ENCODE results near the gene WDFY2. TPM values are rescaled to one million over a fixed set of nuclear protein-coding genes. Genes with fewer than 3 reads are reported as not detected.

The WDFY2 gene
- total and polyA plus RNA-seq, 2 experiments from 2014 or later = 6.9 to 14.2 TPM

DNA sequence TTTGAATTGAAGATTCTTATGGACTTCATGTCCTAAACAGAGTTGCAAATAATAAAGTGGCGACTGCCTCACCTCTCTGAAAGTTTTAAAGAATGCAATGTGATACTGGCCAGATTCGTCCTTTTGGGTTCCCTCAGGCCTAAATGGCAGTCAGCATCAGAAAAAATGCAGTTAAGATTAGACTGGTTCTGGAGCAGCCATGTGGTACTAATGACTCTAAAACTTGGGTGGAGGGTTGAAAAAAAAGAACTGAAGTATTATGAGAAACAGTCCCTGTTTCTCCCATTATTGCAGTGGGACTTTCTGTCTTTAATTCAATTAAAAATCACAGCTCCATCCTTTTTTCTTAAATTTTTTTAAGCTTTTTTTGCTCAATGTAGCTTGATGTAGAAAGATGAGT is 37.3 kb downstream of the WDFY2 start:
- WGBS, 2 experiments (ENCODE audit: low coverage in 1 of 2, low lambda C conversion rate in 2 of 2, missing lambda C conversion rate in 2 of 2) = 64 to 82% methylated on average over 2 of the region's 2 CpGs
- Histone ChIP-seq H3K79me2 (ENCODE audit: insufficient read depth) (peaks cover 89% of the 10 kb centered on the region), H3K9ac (no peak overlapping the region), H3K9me3 (ENCODE audit: low read depth) (no peaks in the 10 kb centered on the region), H3K4me2 (ENCODE audit: unreplicated experiment) (no peak overlapping the region), H4K20me1 (ENCODE audit: insufficient read depth) (no peaks in the 10 kb centered on the region), H3K27ac (no peak overlapping the region), H3K4me1 (ENCODE audit: insufficient read depth) (peaks cover 64% of the 10 kb centered on the region), H3F3A (ENCODE audit: insufficient read depth) (peaks cover 40% of the 10 kb centered on the region), H3K27me3 (replicated peaks; ENCODE audit: insufficient read depth) (no peaks in the 10 kb centered on the region), H2AFZ (no peak overlapping the region), H3K9me2 (ENCODE audit: insufficient read depth) (no peaks in the 10 kb centered on the region), H3K4me3 (no peak overlapping the region), H3K36me3 (ENCODE audit: low read depth) (no peaks in the 10 kb centered on the region)
- no peak for DNase-seq
- TF ChIP-seq EZH2phosphoT487 (IDR thresholded peaks at IDR 0.05; ENCODE audit: insufficient read depth, low read depth) (no peak), EZH2 (IDR thresholded peaks at IDR 0.05; ENCODE audit: insufficient read depth, poor library complexity, severe bottlenecking) (no peak)
- in situ Hi-C loops (cut with MboI) = no loop called here

DNA sequence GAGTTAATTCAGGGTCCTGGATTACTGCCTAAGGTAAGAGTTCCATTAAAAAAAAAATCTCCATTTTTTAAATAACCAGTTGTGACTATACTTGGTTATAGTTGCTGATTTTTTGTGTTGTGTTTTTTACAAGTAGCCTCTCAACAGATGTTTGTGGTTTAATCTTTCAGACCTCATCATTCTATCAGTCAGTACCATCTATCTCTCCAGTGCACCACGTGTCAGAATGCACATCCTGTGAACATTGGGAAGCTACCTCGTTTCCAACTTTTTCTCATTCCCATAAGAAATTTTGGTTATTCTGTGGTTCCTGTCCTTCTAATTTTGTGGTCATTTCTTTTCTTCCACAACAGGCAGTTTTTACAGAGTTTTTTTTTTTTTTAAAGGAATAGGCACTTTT is 39.2 kb downstream of the WDFY2 start:
- Histone ChIP-seq H2AFZ (no peak overlapping the region), H3F3A (ENCODE audit: insufficient read depth) (peaks cover 28% of the 10 kb centered on the region), H3K4me1 (ENCODE audit: insufficient read depth) (peaks cover 52% of the 10 kb centered on the region), H3K36me3 (ENCODE audit: low read depth) (no peaks in the 10 kb centered on the region), H3K9me3 (ENCODE audit: low read depth) (no peaks in the 10 kb centered on the region), H3K27me3 (replicated peaks; ENCODE audit: insufficient read depth) (no peaks in the 10 kb centered on the region), H3K27ac (no peak overlapping the region), H3K79me2 (ENCODE audit: insufficient read depth) (peaks cover 89% of the 10 kb centered on the region), H3K4me3 (no peak overlapping the region), H4K20me1 (ENCODE audit: insufficient read depth) (no peaks in the 10 kb centered on the region), H3K9me2 (ENCODE audit: insufficient read depth) (no peaks in the 10 kb centered on the region), H3K4me2 (ENCODE audit: unreplicated experiment) (no peak overlapping the region), H3K9ac (no peak overlapping the region)
- DNase-seq = no peak
- no peak for TF ChIP-seq EZH2phosphoT487 (IDR thresholded peaks at IDR 0.05; ENCODE audit: insufficient read depth, low read depth)
- TF ChIP-seq EZH2 (IDR thresholded peaks at IDR 0.05; ENCODE audit: insufficient read depth, poor library complexity, severe bottlenecking) = no peak
- in situ Hi-C loops (cut with MboI) = no loop called here
- WGBS, 2 experiments (ENCODE audit: low coverage in 1 of 2, low lambda C conversion rate in 2 of 2, missing lambda C conversion rate in 2 of 2) = 5 to 8% methylated on average over 2 of the region's 2 CpGs

DNA sequence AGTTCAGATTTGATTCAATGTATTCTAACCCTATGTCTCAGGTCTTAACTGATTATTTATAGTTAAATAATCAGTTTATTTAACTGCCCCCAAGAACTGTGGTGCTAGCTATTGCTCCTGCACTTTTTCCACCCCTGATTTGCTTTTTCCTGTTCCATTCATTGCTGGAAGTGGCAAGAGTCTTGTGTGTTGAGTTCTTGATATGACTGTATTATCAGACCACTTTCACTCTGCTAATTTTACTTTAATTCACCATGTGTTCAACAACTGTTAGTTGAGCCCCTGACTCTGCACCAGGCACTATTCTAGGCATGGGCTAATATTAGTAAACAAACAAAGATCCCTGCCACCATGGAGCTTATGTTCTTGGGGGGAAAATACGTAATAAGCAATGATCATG is 39.9 kb downstream of the WDFY2 start:
- Histone ChIP-seq H2AFZ (no peak overlapping the region), H3K36me3 (ENCODE audit: low read depth) (no peaks in the 10 kb centered on the region), H3K9me2 (ENCODE audit: insufficient read depth) (no peaks in the 10 kb centered on the region), H3K4me2 (ENCODE audit: unreplicated experiment) (no peak overlapping the region), H3K27me3 (replicated peaks; ENCODE audit: insufficient read depth) (no peaks in the 10 kb centered on the region), H3K27ac (no peak overlapping the region), H4K20me1 (ENCODE audit: insufficient read depth) (no peaks in the 10 kb centered on the region), H3F3A (ENCODE audit: insufficient read depth) (peaks cover 21% of the 10 kb centered on the region), H3K4me3 (no peak overlapping the region), H3K9me3 (ENCODE audit: low read depth) (no peaks in the 10 kb centered on the region), H3K9ac (no peak overlapping the region), H3K4me1 (ENCODE audit: insufficient read depth) (peaks cover 51% of the 10 kb centered on the region), H3K79me2 (ENCODE audit: insufficient read depth) (peaks cover 90% of the 10 kb centered on the region)
- 97 to 100% methylated on average over 1 of the region's 1 CpG for WGBS, 2 experiments (ENCODE audit: low coverage in 1 of 2, low lambda C conversion rate in 2 of 2, missing lambda C conversion rate in 2 of 2)
- in situ Hi-C loops (cut with MboI) = no loop called here
- no peak for TF ChIP-seq EZH2phosphoT487 (IDR thresholded peaks at IDR 0.05; ENCODE audit: insufficient read depth, low read depth)
- no peak for TF ChIP-seq EZH2 (IDR thresholded peaks at IDR 0.05; ENCODE audit: insufficient read depth, poor library complexity, severe bottlenecking)
- DNase-seq = no peak

DNA sequence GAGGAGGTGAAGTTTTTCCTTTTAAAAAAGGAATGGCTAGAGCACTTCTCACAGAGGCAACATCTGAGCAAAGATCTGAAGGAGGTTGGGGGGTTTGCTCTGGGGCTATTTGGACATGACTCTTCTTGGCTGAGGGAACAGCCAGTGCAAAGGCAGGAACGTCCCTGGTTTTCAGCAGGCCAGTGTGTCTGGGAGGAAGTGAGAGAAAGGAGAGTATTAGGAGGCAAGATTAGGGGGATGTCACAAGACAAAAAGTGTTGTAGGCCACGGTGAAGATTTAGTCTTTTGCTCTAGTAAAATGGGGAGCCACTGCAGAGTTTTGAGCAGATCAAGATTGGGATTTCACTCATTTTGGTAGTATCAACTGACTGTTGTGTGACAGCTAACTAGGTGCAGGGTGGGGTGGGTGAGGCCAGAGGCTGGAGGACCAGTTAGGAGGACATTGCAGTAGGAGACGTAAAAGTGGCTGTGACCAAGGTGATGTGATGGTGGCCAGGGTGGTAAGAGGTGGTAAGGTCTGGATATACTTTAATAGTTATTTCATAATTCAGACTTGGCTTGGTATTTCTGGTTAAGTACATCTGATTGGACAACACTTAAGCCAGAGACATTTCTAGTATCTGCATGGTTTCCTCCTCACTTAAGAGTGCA is 40.6 kb downstream of the WDFY2 start:
- Histone ChIP-seq H3K4me1 (ENCODE audit: insufficient read depth) (peaks cover 52% of the 10 kb centered on the region), H3K9ac (no peak overlapping the region), H4K20me1 (ENCODE audit: insufficient read depth) (no peaks in the 10 kb centered on the region), H3K36me3 (ENCODE audit: low read depth) (no peaks in the 10 kb centered on the region), H3K9me3 (ENCODE audit: low read depth) (no peaks in the 10 kb centered on the region), H3K4me3 (no peak overlapping the region), H3K9me2 (ENCODE audit: insufficient read depth) (no peaks in the 10 kb centered on the region), H3K4me2 (ENCODE audit: unreplicated experiment) (no peak overlapping the region), H3K79me2 (ENCODE audit: insufficient read depth) (peaks cover 96% of the 10 kb centered on the region), H3K27ac (no peak overlapping the region), H2AFZ (no peak overlapping the region), H3F3A (ENCODE audit: insufficient read depth) (peaks cover 18% of the 10 kb centered on the region), H3K27me3 (replicated peaks; ENCODE audit: insufficient read depth) (no peaks in the 10 kb centered on the region)
- 88% methylated on average over 3 of the region's 3 CpGs for WGBS, 2 experiments (ENCODE audit: low coverage in 1 of 2, low lambda C conversion rate in 2 of 2, missing lambda C conversion rate in 2 of 2)
- DNase-seq = no peak
- TF ChIP-seq EZH2 (IDR thresholded peaks at IDR 0.05; ENCODE audit: insufficient read depth, poor library complexity, severe bottlenecking) (no peak), EZH2phosphoT487 (IDR thresholded peaks at IDR 0.05; ENCODE audit: insufficient read depth, low read depth) (no peak)
- in situ Hi-C loops (cut with MboI) = no loop called here

Measured in GM23248 (cell line).